BLaER1 treated with 17β-estradiol and CSF1 and Interleukin-3, amounts not matched to agents 10 nM and 100 nM (cell line): ENCODE measurements around the gene ZNF273.

Experiments
- H3K27ac ChIP-seq, 11 experiments: shearing (Covaris generic); formaldehyde crosslinking; 2 replicates each; pipeline ENCODE4 v1.8.1; 2022
- H3K27me3 ChIP-seq, 11 experiments: shearing (Covaris generic); formaldehyde crosslinking; 2 replicates each; pipeline ENCODE4 v1.8.1; 2022
- H3K36me3 ChIP-seq, 11 experiments: shearing (Covaris generic); formaldehyde crosslinking; 2 replicates each; pipeline ENCODE4 v1.8.1; 2022
- H3K4me1 ChIP-seq, 10 experiments: shearing (Covaris generic); formaldehyde crosslinking; 2 replicates each; pipeline ENCODE4 v1.8.1; 2022
- H3K4me2 ChIP-seq, 11 experiments: shearing (Covaris generic); formaldehyde crosslinking; 2 replicates each; pipeline ENCODE4 v1.8.1; 2022
- H3K4me3 ChIP-seq, 10 experiments: shearing (Covaris generic); formaldehyde crosslinking; 2 replicates each; pipeline ENCODE4 v1.8.1; 2022
- H3K9ac ChIP-seq, 11 experiments: shearing (Covaris generic); formaldehyde crosslinking; 2 replicates each; pipeline ENCODE4 v1.8.1; 2022
- H3K9me3 ChIP-seq, 11 experiments: shearing (Covaris generic); formaldehyde crosslinking; replicated peaks in 1 of 11; 2 replicates each; pipeline ENCODE4 v1.8.1; 2022
- H4K20me1 ChIP-seq, 11 experiments: shearing (Covaris generic); formaldehyde crosslinking; 2 replicates each; pipeline ENCODE4 v1.8.1; 2022
- Cebpa-rat ChIP-seq, 11 experiments: shearing (Covaris generic); IDR thresholded peaks; 2 replicates each; pipeline ENCODE4 v1.8.1; 2022

ZNF273 gene

DNA sequence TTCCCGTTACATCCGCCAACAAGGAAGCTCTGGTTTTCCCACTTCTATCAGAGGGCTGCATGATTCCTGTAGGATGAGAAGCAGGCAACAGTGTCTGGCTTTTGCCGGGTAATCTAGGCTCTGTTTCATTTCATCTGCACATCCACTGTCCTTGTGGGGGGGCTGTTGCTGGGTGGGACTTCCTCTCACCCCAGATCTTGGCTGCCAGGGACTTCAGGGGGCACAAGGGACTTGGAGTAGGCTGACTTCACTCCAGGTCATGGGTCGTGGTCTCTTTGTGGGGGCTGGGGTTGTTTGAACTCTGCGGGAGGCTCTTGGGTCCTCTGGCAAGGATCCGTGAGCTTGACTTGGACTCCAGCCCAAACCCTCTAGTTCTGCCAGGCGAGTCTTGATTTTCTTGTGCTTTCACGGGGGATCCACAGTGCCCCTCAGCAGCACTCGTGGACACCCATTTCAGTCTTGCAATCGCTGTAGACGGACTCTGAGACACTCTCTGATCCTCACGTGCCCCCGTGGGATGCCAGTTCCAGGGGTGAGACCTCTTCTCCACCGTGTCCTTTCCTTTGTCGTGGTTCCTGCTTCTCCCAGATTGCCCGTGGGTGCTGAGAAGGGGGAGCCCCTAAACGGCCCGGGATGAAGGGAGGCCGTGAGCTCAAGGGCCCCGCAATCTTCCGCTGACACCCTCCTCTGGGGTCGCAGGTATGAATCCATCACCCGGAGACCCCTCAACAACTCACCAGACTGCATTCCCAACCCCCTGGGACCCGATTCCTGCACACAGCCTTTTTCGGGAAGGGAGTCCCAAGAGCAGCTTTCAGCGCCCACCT is 21.4 kb upstream of the ZNF273 start:
- peaks cover 0 to 4% (median 0%) of the 10 kb centered on the region in 10 experiments; a peak in 3 of 20 replicates for H3K4me1 ChIP-seq
- H3K4me3 ChIP-seq: peak overlapping the region in 1 of 10 experiments; percentile 25; a peak in 1 of 20 replicates
- no peak for TF ChIP-seq Cebpa-rat (IDR thresholded peaks at IDR 0.05)
- H3K36me3 ChIP-seq: no peaks in the 10 kb centered on the region
- H3K9ac ChIP-seq: no peak overlapping the region
- no peak overlapping the region for H3K4me2 ChIP-seq
- no peaks in the 10 kb centered on the region for H3K27me3 ChIP-seq
- no peak overlapping the region for H3K27ac ChIP-seq
- no peaks in the 10 kb centered on the region for H4K20me1 ChIP-seq
- peaks cover 84 to 92% (median 88%) of the 10 kb centered on the region in 11 experiments for H3K9me3 ChIP-seq

- Histone ChIP-seq H3K27me3 (no peaks in the 10 kb centered on the region), H3K36me3 (no peaks in the 10 kb centered on the region), H3K27ac (no peak overlapping the region), H3K4me1 (peaks cover 0 to 4% (median 0%) of the 10 kb centered on the region in 10 experiments; a peak in 3 of 20 replicates), H3K4me2 (no peak overlapping the region), H3K4me3 (peak overlapping the region in 2 of 10 experiments; percentile 19 to 25; a peak in 1 of 20 replicates), H3K9me3 (peaks cover 75 to 84% (median 80%) of the 10 kb centered on the region in 11 experiments), H3K9ac (no peak overlapping the region), H4K20me1 (no peaks in the 10 kb centered on the region)
- no peak for TF ChIP-seq Cebpa-rat (IDR thresholded peaks at IDR 0.05)
Measured at GRCh38 chr7:64882341-64883112, 20.5 kb upstream of the ZNF273 start.

- Histone ChIP-seq H4K20me1 (no peaks in the 10 kb centered on the region), H3K4me2 (no peak overlapping the region), H3K9me3 (peaks cover 68 to 81% (median 73%) of the 10 kb centered on the region in 11 experiments), H3K4me3 (no peak overlapping the region), H3K36me3 (no peaks in the 10 kb centered on the region), H3K27ac (no peak overlapping the region), H3K27me3 (peaks cover under 1 to 7% (median 6%) of the 10 kb centered on the region in 11 experiments; a peak in 20 of 22 replicates), H3K4me1 (peaks cover 0 to 4% (median 0%) of the 10 kb centered on the region in 10 experiments; a peak in 3 of 20 replicates), H3K9ac (no peak overlapping the region)
- no peak for TF ChIP-seq Cebpa-rat (IDR thresholded peaks at IDR 0.05)
Measured at GRCh38 chr7:64883113-64883905, 19.8 kb upstream of the ZNF273 start.

DNA sequence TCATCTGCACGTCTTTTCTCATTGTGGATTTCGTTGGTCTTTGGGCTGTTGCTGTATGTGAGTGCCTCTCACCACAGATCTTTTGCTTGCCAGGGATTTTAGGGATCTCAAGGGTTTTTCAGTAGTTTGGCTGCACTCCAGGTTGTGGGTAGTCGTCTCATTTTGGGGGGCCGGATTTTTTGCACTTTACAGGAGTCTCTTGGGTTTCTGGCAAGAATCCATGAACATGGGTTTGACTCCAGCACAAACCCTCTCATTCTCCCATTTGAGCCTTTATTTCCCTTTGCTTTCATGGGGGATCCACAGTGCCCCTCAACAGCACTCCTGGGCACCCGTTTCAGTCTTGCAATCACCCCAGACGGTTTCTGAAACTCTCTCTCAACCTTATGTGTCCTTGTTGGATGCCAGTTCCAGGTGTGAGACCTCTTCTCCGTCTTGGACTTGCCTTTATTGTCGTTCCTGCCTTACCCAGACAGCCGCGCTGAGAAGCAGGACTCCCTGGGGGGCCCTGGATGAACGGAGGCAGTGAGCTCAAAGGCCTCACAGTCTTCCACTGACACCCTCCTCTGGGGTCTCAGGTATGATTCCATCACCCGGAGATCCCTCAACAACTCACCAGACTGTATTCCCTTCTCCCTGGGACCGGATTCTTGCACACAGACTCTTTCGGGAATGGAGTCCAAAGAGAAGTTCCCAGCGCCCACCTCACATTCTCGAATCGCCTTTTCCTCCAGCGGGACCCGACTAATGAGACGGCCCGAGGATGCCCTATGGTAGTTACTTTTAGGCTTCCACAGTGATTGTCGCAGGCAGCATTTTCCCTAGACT is 18.8 kb upstream of the ZNF273 start:
- H3K27me3 ChIP-seq: peaks cover 11 to 17% (median 16%) of the 10 kb centered on the region in 11 experiments; a peak in 21 of 22 replicates
- H3K9ac ChIP-seq: no peak overlapping the region
- H3K36me3 ChIP-seq: no peaks in the 10 kb centered on the region
- H3K9me3 ChIP-seq: peaks cover 63 to 81% (median 73%) of the 10 kb centered on the region in 11 experiments
- no peak for TF ChIP-seq Cebpa-rat (IDR thresholded peaks at IDR 0.05)
- no peak overlapping the region for H3K4me2 ChIP-seq
- H3K27ac ChIP-seq: no peak overlapping the region
- no peak overlapping the region for H3K4me3 ChIP-seq
- no peaks in the 10 kb centered on the region for H3K4me1 ChIP-seq
- H4K20me1 ChIP-seq: no peaks in the 10 kb centered on the region

DNA sequence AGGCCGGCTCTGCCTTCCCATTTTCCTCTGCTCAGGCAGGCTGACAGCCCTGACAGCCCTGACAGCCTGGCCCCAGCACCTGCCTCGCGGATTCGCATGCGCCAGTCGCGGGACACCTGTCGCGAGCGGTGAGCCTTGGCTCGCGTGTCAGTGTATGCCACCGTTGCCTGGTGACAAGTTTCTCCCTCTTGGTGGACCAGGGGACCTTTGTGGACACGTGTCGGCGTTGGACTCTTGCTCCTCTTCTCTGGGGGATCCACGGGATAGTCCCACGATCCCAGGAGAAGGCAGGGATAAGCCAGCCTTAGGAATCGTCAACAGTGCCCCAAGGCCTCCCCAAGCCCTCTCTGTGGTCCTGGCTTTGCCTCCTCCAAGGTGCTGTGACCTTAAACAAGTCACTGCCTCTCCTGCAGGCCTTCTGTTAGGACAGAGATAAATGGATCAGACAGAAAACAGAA is 18.1 kb upstream of the ZNF273 start:
- Histone ChIP-seq H3K27ac (no peak overlapping the region), H3K4me1 (no peaks in the 10 kb centered on the region), H3K4me2 (no peak overlapping the region), H3K27me3 (peaks cover 14 to 24% (median 21%) of the 10 kb centered on the region in 11 experiments; a peak in 21 of 22 replicates), H3K4me3 (no peak overlapping the region), H3K36me3 (no peaks in the 10 kb centered on the region), H3K9me3 (peaks cover 57 to 78% (median 70%) of the 10 kb centered on the region in 11 experiments), H3K9ac (no peak overlapping the region), H4K20me1 (no peaks in the 10 kb centered on the region)
- TF ChIP-seq Cebpa-rat (IDR thresholded peaks at IDR 0.05): no peak

GRCh38 chr7:64885520-64886240 is 17.4 kb upstream of the ZNF273 start:
- H3K9me3 ChIP-seq: peaks cover 49 to 71% (median 63%) of the 10 kb centered on the region in 11 experiments
- H3K4me2 ChIP-seq: no peak overlapping the region
- no peaks in the 10 kb centered on the region for H3K4me1 ChIP-seq
- no peak overlapping the region for H3K4me3 ChIP-seq
- H3K9ac ChIP-seq: no peak overlapping the region
- no peak for TF ChIP-seq Cebpa-rat (IDR thresholded peaks at IDR 0.05)
- H3K27ac ChIP-seq: no peak overlapping the region
- H3K36me3 ChIP-seq: no peaks in the 10 kb centered on the region
- peaks cover 14 to 27% (median 21%) of the 10 kb centered on the region in 11 experiments; a peak in 21 of 22 replicates for H3K27me3 ChIP-seq
- no peaks in the 10 kb centered on the region for H4K20me1 ChIP-seq

DNA sequence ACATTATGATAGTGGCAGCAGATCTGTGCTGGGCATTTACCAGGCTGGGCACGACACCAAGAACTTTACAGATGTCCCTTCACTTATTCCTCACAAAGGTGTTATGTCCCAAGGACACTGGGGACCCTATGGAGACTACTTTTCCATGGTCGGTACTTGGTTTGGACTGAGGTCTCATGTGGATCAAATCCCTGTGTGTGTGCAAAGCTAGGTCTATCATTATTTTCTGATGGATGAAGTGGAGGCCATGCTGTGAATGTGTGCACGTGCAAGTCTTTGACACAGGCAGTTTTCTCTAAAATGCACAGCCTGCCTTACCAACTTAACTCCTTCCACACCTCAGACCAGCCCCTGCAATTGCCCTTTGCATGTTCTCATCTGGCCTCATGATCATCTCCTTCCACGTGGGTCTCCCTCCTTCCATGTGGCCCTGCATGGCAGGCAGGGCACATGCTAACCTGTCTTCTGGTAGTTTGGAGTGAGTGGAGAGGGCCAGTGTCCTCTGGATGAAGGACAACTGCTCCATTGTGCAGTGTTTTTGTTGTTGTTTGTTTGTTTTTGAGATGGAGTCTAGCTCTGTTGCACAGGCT is 16.0 kb upstream of the ZNF273 start:
- Histone ChIP-seq H3K27ac (no peak overlapping the region), H3K9ac (no peak overlapping the region), H3K4me3 (no peak overlapping the region), H3K4me2 (no peak overlapping the region), H3K36me3 (no peaks in the 10 kb centered on the region), H4K20me1 (no peaks in the 10 kb centered on the region), H3K4me1 (no peaks in the 10 kb centered on the region), H3K9me3 (peaks cover 36 to 57% (median 49%) of the 10 kb centered on the region in 11 experiments), H3K27me3 (peaks cover 14 to 27% (median 21%) of the 10 kb centered on the region in 11 experiments; a peak in 21 of 22 replicates)
- no peak for TF ChIP-seq Cebpa-rat (IDR thresholded peaks at IDR 0.05)
